Psoas muscle (tissue), 8 donors: Measurements from ENCODE around the gene KMO. TPM values are rescaled to one million over a fixed set of nuclear protein-coding genes. Genes with fewer than 3 reads are reported as not detected.

ENCODE experiments used
- ATAC-seq, 4 donors: fragments of 200-7000 bp; cut with Tn5 transposase; one replicate each; pipeline ENCODE4 v1.9.1; 2020; ENCODE audit warnings: moderate library complexity in 3 of 4, mild to moderate bottlenecking in 2 of 4
- DNase-seq, 2 donors: peaks; one replicate each; pipeline ENCODE4 v3.0.0-alpha.2; 2020
- H3K27ac ChIP-seq: fragments of 200-600 bp; one replicate; pipeline ENCODE4 v1.8.0; 2022
- H3K27me3 ChIP-seq, 3 donors: fragments of 200-600 bp in 1 of 3; one replicate each; pipeline versions ENCODE4 v1.6.1 to v1.8.0; 2013 to 2022; ENCODE audit warnings: low read length in 2 of 3, mild to moderate bottlenecking in 2 of 3, moderate library complexity in 1 of 3; ENCODE audit not compliant: insufficient read depth in 3 of 3
- H3K36me3 ChIP-seq, 2 donors: fragments of 200-600 bp in 1 of 2; one replicate each; pipeline versions ENCODE4 v1.6.1 to v1.8.0; 2013 to 2022; ENCODE audit warnings: low read depth in 1 of 2, mild to moderate bottlenecking in 1 of 2, moderate library complexity in 1 of 2; ENCODE audit not compliant: insufficient read depth in 1 of 2
- H3K4me1 ChIP-seq: fragments of 200-600 bp; one replicate; pipeline ENCODE4 v1.8.0; 2022
- H3K4me3 ChIP-seq: fragments of 200-600 bp; one replicate; pipeline ENCODE4 v1.8.0; 2022; ENCODE audit warnings: mild to moderate bottlenecking
- H3K9me3 ChIP-seq: fragments of 200-600 bp; one replicate; pipeline ENCODE4 v1.8.0; 2022
- WGBS, 3 donors: extraction: QIAGEN DNeasy Blood & Tissue Kit; methylation state at CpG; one replicate each; pipeline versions ENCODE4 v1.1.6 to v1.1.7; 2013; 5-methylcytosine and 5-hydroxymethylcytosine counted together
- intact Hi-C, 2 donors: fragments of 100-400 bp; cut with DNase I; formaldehyde crosslinking; loops; one replicate each; pipeline versions ENCODE4 v1.11.0 to v1.14.2; 2022
- polyA plus RNA-seq, 3 donors: library from polyadenylated mRNA; stranded (reverse); fragments of 200-250 nt; gene quantifications; one replicate each; pipeline ENCODE4 v1.2.3, GENCODE V29; 2013
- total RNA-seq, 4 donors: library from RNA; stranded (reverse); fragmentation: NEBNext Ultra II Directional in 2 of 4; extraction: Animal tissue kit (Norgen Biotek cat#: 25700) in 2 of 4; gene quantifications; one replicate each; pipeline versions ENCODE4 v1.2.1 to v1.2.4, GENCODE V29; 2021 to 2023
- TF ChIP-seq, protein P1 (sequence below): fragments of 200-600 bp; IDR thresholded peaks from one replicate; pipeline ENCODE4 v1.8.0; 2022; ENCODE audit warnings: antibody characterized with exemption
- donor health status: healthy with polysubstance abuse.
- donor health status: DM: no; HTN: no; CAD: no; lungs with moderate emphysema.
- donor health status: Bipolar disorder and iron deficiency.
- donor health status: healthy.
- donor health status: DM: yes; HTN: yes; CAD: no.
- donor health status: DM: no; HTN: no; CAD: no.
- donor health status: DM: no; HTN: no; CAD: no.
- donor health status: DM: yes; HTN: yes; CAD: no.

Gene KMO
- total and polyA plus RNA-seq, 7 donors: 0.03 to 0.21 (median 0.06) TPM; not detected in 2

- intact Hi-C loops: no loop called here
- Histone ChIP-seq H3K4me1 (peaks cover 5% of the 10 kb centered on the region), H3K27ac (no peak overlapping the region), H3K36me3 (no peaks in the 10 kb centered on the region), H3K27me3 (peaks cover 0 to 6% (median 3%) of the 10 kb centered on the region in 3 donors), H3K9me3 (no peaks in the 10 kb centered on the region), H3K4me3 (no peak overlapping the region)
- 66 to 74% (median 72%) methylated on average over 3 of the region's 3 CpGs for WGBS, 3 donors
- TF ChIP-seq, protein P1, sequence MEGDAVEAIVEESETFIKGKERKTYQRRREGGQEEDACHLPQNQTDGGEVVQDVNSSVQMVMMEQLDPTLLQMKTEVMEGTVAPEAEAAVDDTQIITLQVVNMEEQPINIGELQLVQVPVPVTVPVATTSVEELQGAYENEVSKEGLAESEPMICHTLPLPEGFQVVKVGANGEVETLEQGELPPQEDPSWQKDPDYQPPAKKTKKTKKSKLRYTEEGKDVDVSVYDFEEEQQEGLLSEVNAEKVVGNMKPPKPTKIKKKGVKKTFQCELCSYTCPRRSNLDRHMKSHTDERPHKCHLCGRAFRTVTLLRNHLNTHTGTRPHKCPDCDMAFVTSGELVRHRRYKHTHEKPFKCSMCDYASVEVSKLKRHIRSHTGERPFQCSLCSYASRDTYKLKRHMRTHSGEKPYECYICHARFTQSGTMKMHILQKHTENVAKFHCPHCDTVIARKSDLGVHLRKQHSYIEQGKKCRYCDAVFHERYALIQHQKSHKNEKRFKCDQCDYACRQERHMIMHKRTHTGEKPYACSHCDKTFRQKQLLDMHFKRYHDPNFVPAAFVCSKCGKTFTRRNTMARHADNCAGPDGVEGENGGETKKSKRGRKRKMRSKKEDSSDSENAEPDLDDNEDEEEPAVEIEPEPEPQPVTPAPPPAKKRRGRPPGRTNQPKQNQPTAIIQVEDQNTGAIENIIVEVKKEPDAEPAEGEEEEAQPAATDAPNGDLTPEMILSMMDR: no peak
- DNase-seq (no peak), ATAC-seq (no peak)
Measured at GRCh38 chr1:241525026-241525425, 7.2 kb upstream of the KMO start.

DNA sequence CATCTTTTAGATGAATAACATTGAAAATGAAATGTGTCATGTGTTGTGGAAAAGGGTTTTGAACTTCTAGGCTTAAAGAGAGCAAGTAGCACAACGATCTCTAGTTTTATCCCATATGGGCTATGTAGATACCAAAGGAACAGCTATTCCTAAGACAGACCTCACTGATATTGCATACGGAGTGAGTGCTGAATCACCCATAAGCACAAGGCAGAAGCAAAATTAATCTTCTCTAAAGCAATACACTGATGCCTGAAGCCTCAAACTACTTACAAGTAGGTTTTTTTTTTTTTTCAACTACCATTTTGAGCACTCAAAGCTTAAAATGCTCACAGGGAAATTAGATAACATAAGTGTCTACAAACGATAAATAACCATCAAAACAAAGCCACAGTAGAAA is 5.0 kb upstream of the KMO start:
- no peak for DNase-seq
- Histone ChIP-seq H3K36me3 (no peaks in the 10 kb centered on the region), H3K27ac (no peak overlapping the region), H3K4me1 (no peaks in the 10 kb centered on the region), H3K4me3 (no peak overlapping the region), H3K9me3 (no peaks in the 10 kb centered on the region), H3K27me3 (peaks cover 0 to 10% (median 5%) of the 10 kb centered on the region in 3 donors)
- TF ChIP-seq, protein P1: no peak
- ATAC-seq: no peak
- WGBS, 3 donors: 80 to 87% (median 80%) methylated on average over 3 of the region's 3 CpGs
- intact Hi-C loops: no loop called here

DNA sequence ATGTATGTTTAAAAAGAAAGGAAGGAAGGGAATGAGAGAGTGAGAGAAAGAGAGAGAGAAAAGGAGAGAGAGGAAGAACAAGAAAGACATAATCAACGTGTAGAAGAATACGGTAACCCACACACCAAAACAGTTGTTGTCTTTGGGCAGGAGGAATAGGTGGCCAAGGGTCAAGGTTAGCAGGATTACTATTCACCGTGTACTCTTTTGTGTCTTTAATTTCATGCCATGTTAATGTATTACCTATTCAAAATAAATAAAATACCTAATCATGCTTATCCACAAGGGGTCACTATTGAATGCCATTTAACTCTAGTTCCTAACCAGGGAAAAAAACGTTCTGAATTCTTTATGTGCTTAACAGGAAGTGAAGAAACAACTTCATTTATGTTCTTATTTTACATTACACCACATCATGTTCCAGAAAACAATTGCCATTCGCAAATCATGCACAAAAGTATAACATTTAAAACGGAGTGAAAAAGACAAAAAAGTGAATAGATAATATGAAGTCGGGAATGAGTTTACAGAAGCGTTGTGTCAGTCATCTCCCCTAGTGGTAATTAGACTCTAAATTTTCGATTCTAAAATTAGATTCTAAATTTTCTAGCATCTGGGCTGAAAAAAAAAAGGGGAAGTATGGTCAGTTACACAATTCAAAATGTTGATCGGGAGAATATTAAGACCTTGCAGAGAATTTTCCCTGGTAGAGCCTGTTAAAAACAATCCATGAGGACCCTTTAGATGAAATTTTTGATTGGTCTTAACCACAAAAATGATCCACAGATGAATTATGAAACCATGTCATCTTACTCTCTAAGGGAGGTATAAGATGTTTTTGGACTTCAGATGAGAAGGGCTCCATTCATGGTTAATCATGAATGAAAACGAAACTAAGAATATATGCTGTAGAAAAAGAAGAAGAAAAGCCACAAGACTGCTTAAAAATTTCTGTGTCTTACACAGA is 700 bp upstream of the KMO start:
- DNase-seq: no peak
- Histone ChIP-seq H3K4me3 (peak overlapping the region; percentile 73), H3K36me3 (no peaks in the 10 kb centered on the region), H3K27ac (peak overlapping the region; percentile 38), H3K9me3 (no peaks in the 10 kb centered on the region), H3K4me1 (no peaks in the 10 kb centered on the region), H3K27me3 (peaks cover 0 to 4% (median 3%) of the 10 kb centered on the region in 3 donors)
- TF ChIP-seq, protein P1: peak; percentile 58
- intact Hi-C loops: loop anchor here in 1 of 2 donors (5.0 to 10.0 kb wide), 2 partner anchors 96 to 313 kb away; partner anchors contain the start of gene EXO1
- ATAC-seq: peak; percentile 56 to 86 (median 62)
- 5 to 9% (median 6%) methylated on average over 11 of the region's 11 CpGs for WGBS, 3 donors

- intact Hi-C loops: loop anchor here in 1 of 2 donors (5.0 to 10.0 kb wide), 2 partner anchors 94 to 312 kb away; partner anchors contain the start of gene EXO1
- H3K4me1 ChIP-seq: no peaks in the 10 kb centered on the region
- no peaks in the 10 kb centered on the region for H3K9me3 ChIP-seq
- 88 to 90% (median 89%) methylated on average over 7 of the region's 7 CpGs for WGBS, 3 donors
- DNase-seq (no peak), ATAC-seq (no peak)
- no peaks in the 10 kb centered on the region for H3K36me3 ChIP-seq
- TF ChIP-seq, protein P1: no peak
- H3K27ac ChIP-seq: no peak overlapping the region
- H3K4me3 ChIP-seq: no peak overlapping the region
- H3K27me3 ChIP-seq: peaks cover 0 to 4% (median 3%) of the 10 kb centered on the region in 3 donors
Measured at GRCh38 chr1:241532864-241533263, 686 bp downstream of the KMO start.
